ENCODE results near the gene PROCA1. TPM values are rescaled to one million over a fixed set of nuclear protein-coding genes. Genes with fewer than 3 reads are reported as not detected.
A peak's percentile ranks its signal among the peaks of the same experiment; 100 is the strongest.

PROCA1 gene
- total and polyA plus RNA-seq, 2 of the 13 experiments (the other 11 are each of a cell fraction or from before 2014, with no cell fraction given) = 0.73 to 1.5 TPM

DNA sequence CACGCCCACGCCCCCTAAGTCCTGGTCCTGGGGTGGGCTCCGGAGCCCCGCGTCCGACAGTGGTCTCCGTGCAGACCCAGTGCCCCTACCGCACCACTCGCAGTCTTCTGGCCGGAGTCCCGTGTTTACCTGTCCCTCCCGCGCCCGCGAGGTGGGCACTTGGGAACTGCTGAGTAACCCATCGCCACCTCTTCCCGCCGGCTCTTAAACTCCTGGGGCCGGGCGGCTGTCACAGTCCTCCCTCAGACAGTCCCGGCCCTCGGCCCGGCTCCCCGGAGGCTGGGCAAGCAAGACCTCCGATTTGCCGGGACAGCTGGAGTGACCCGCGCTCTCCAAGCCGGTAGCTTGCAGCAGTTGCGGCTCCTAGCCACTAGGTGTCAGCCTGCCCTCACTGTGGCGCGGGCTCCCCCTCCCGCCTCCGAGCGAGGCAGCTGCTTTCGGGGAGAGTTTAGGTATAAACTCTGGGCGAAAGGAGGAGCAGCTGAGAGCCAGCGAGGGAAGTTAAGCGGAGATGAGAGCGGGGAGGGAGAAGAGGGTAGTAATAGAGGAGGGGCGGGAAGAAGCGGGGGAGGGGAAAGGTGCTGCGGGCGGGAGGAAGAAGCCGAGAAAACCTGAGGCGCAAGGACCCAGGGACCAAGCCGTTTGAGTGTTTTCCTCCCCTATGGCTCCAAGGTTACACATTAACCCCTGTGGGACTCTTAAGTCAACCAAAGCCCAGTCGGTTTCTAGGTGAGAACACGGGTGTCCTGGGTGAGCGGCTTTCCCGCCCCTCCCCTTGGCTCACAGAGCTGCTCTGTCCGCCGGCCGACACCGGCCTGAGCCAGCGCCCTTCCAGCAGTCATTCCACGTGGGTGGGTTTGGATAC is 15.2 kb upstream of the PROCA1 start (continued):
- TF ChIP-seq, protein P1, sequence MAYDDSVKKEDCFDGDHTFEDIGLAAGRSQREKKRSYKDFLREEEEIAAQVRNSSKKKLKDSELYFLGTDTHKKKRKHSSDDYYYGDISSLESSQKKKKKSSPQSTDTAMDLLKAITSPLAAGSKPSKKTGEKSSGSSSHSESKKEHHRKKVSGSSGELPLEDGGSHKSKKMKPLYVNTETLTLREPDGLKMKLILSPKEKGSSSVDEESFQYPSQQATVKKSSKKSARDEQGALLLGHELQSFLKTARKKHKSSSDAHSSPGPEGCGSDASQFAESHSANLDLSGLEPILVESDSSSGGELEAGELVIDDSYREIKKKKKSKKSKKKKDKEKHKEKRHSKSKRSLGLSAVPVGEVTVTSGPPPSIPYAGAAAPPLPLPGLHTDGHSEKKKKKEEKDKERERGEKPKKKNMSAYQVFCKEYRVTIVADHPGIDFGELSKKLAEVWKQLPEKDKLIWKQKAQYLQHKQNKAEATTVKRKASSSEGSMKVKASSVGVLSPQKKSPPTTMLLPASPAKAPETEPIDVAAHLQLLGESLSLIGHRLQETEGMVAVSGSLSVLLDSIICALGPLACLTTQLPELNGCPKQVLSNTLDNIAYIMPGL (CRISPR knock-in tag; IDR thresholded peaks at IDR 0.05; ENCODE audit: borderline replicate concordance in 1 of 2, low read depth in 1 of 2) = peak; percentile 96 to 97
- TF ChIP-seq ZNF451 (CRISPR knock-in tag; IDR thresholded peaks at IDR 0.05) (0 out of 2 replicates have a peak, but pooled peaks have one; percentile 4), ZNF124 (CRISPR knock-in tag; IDR thresholded peaks at IDR 0.05) (peak; percentile 78; the same call in 1 of the 2 replicates), SNAPC2 (CRISPR knock-in tag; IDR thresholded peaks at IDR 0.05) (0 out of 2 replicates have a peak, but pooled peaks have one; percentile 42), MLLT10 (CRISPR knock-in tag; IDR thresholded peaks at IDR 0.05) (no peak), CBX2 (IDR thresholded peaks at IDR 0.05; ENCODE audit: low read depth, low read length) (no peak), CBX2 (CRISPR knock-in tag; IDR thresholded peaks at IDR 0.05; ENCODE audit: low read depth) (no peak), FOXC1 (CRISPR knock-in tag; IDR thresholded peaks at IDR 0.05; ENCODE audit: borderline replicate concordance) (peak; percentile 33; the same call in 1 of the 2 replicates), MZF1 (CRISPR knock-in tag; IDR thresholded peaks at IDR 0.05; ENCODE audit: borderline replicate concordance) (0 out of 2 replicates have a peak, but pooled peaks have one; percentile 19), SALL2 (CRISPR knock-in tag; IDR thresholded peaks at IDR 0.05) (peak; percentile 90; the same call in 1 of the 2 replicates), MXI1 (IDR thresholded peaks at IDR 0.05; ENCODE audit: borderline replicate concordance, low read depth, low read length) (peak; percentile 64; the same call in 1 of the 3 replicates), AKAP8 (CRISPR knock-in tag; IDR thresholded peaks at IDR 0.05) (0 out of 2 replicates have a peak, but pooled peaks have one; percentile 60), SMC3 (IDR thresholded peaks at IDR 0.05; ENCODE audit: low read length) (peak; percentile 63; the same call in 1 of the 2 replicates), ZNF570 (CRISPR knock-in tag; IDR thresholded peaks at IDR 0.05; ENCODE audit: borderline replicate concordance) (0 out of 2 replicates have a peak, but pooled peaks have one; percentile 41), GABPB1 (CRISPR knock-in tag; IDR thresholded peaks at IDR 0.05) (peak; percentile 67), FOXK1 (CRISPR knock-in tag; IDR thresholded peaks at IDR 0.05; ENCODE audit: borderline replicate concordance, low read depth) (peak; percentile 26; the same call in 1 of the 2 replicates), KDM3A (CRISPR knock-in tag; IDR thresholded peaks at IDR 0.05; ENCODE audit: low read depth) (peak; percentile 99), ZNF430 (CRISPR knock-in tag; IDR thresholded peaks at IDR 0.05) (peak; percentile 34; the same call in 1 of the 2 replicates)
- TF ChIP-seq, protein P2, sequence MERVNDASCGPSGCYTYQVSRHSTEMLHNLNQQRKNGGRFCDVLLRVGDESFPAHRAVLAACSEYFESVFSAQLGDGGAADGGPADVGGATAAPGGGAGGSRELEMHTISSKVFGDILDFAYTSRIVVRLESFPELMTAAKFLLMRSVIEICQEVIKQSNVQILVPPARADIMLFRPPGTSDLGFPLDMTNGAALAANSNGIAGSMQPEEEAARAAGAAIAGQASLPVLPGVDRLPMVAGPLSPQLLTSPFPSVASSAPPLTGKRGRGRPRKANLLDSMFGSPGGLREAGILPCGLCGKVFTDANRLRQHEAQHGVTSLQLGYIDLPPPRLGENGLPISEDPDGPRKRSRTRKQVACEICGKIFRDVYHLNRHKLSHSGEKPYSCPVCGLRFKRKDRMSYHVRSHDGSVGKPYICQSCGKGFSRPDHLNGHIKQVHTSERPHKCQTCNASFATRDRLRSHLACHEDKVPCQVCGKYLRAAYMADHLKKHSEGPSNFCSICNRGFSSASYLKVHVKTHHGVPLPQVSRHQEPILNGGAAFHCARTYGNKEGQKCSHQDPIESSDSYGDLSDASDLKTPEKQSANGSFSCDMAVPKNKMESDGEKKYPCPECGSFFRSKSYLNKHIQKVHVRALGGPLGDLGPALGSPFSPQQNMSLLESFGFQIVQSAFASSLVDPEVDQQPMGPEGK (CRISPR knock-in tag; IDR thresholded peaks at IDR 0.05) = peak; percentile 67
- TF ChIP-seq, protein P3, sequence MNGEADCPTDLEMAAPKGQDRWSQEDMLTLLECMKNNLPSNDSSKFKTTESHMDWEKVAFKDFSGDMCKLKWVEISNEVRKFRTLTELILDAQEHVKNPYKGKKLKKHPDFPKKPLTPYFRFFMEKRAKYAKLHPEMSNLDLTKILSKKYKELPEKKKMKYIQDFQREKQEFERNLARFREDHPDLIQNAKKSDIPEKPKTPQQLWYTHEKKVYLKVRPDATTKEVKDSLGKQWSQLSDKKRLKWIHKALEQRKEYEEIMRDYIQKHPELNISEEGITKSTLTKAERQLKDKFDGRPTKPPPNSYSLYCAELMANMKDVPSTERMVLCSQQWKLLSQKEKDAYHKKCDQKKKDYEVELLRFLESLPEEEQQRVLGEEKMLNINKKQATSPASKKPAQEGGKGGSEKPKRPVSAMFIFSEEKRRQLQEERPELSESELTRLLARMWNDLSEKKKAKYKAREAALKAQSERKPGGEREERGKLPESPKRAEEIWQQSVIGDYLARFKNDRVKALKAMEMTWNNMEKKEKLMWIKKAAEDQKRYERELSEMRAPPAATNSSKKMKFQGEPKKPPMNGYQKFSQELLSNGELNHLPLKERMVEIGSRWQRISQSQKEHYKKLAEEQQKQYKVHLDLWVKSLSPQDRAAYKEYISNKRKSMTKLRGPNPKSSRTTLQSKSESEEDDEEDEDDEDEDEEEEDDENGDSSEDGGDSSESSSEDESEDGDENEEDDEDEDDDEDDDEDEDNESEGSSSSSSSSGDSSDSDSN (CRISPR knock-in tag; IDR thresholded peaks at IDR 0.05) = peak; percentile 81
- TF ChIP-seq, protein P4, sequence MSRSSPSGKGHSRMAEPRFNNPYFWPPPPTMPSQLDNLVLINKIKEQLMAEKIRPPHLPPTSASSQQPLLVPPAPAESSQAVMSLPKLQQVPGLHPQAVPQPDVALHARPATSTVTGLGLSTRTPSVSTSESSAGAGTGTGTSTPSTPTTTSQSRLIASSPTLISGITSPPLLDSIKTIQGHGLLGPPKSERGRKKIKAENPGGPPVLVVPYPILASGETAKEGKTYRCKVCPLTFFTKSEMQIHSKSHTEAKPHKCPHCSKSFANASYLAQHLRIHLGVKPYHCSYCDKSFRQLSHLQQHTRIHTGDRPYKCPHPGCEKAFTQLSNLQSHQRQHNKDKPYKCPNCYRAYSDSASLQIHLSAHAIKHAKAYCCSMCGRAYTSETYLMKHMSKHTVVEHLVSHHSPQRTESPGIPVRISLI (CRISPR knock-in tag; IDR thresholded peaks at IDR 0.05; ENCODE audit: borderline replicate concordance) = 0 out of 2 replicates have a peak, but pooled peaks have one; percentile 12

Measured in HepG2 (cell line).